H1 (cell line): ENCODE data around the gene NOXO1. TPM values are rescaled to one million over a fixed set of nuclear protein-coding genes. Genes with fewer than 3 reads are reported as not detected.

Experiments used
- CBX5 ChIP-seq: fragments of 300-800, 300-1000 bp; sonication (generic); IDR thresholded peaks from 2 replicates; pipeline ENCODE4 v1.7.1; 2016; ENCODE audit warnings: antibody characterized with exemption, low read length, low read depth
- RAD21 ChIP-seq, 2 experiments: IDR thresholded peaks in 1 of 2; conservative IDR thresholded peaks in 1 of 2; 2 replicates each; pipeline ENCODE4 v1.6.1; 2011; ENCODE audit warnings: low read depth in 2 of 2, low read length in 2 of 2, improper control_type of control experiment in 1 of 2, inconsistent platforms in 1 of 2, mild to moderate bottlenecking in 1 of 2, moderate library complexity in 1 of 2
- SIRT6 ChIP-seq: IDR thresholded peaks from one replicate; pipeline ENCODE4 v1.7.1; 2012; ENCODE audit warnings: low read length, inconsistent platforms
- TAF7 ChIP-seq: optimal IDR thresholded peaks from 2 replicates; pipeline ENCODE3; 2011; ENCODE audit warnings: low read depth, mild to moderate bottlenecking, inconsistent platforms, low read length, moderate library complexity, borderline replicate concordance
- TEAD4 ChIP-seq: IDR thresholded peaks from 2 replicates; pipeline ENCODE4 v1.6.1; 2012; ENCODE audit warnings: low read depth, low read length, inconsistent platforms, mixed read lengths
- polyA plus RNA-seq, 7 experiments: library from polyadenylated mRNA; depleted of rRNA in 3 of 7; stranded (reverse) in 5 of 7; unstranded in 2 of 7; fragments of >200 nt in 5 of 7; fragments of 200-250 nt in 2 of 7; gene quantifications; 1 replicate in 5 of 7; 2 replicates in 1 of 7; 4 replicates in 1 of 7; pipeline versions ENCODE4 v1.2.1 to v1.2.3, GENCODE V29; 2011 to 2013; ENCODE audit warnings: missing spikeins in 2 of 7, mixed read lengths in 2 of 7
- total RNA-seq: library from RNA; stranded (reverse); fragmentation: NEBNext Ultra II Directional; extraction: Animal tissue kit (Norgen Biotek cat#: 25700); gene quantifications from 2 replicates; pipeline ENCODE4 v1.2.1, GENCODE V29; 2021
- TF ChIP-seq, protein P1 (sequence below): IDR thresholded peaks from 2 replicates; pipeline ENCODE4 v1.6.1; 2012; ENCODE audit warnings: low read length, inconsistent platforms
- TF ChIP-seq, protein P2 (sequence below): IDR thresholded peaks from 2 replicates; pipeline ENCODE4 v1.6.1; 2011; ENCODE audit warnings: low read length, improper control_type of control experiment

The NOXO1 gene
- total and polyA plus RNA-seq, 2 of the 8 experiments (the other 6 are each of a cell fraction or from before 2014, with no cell fraction given), result 1.3 to 2.5 TPM

DNA sequence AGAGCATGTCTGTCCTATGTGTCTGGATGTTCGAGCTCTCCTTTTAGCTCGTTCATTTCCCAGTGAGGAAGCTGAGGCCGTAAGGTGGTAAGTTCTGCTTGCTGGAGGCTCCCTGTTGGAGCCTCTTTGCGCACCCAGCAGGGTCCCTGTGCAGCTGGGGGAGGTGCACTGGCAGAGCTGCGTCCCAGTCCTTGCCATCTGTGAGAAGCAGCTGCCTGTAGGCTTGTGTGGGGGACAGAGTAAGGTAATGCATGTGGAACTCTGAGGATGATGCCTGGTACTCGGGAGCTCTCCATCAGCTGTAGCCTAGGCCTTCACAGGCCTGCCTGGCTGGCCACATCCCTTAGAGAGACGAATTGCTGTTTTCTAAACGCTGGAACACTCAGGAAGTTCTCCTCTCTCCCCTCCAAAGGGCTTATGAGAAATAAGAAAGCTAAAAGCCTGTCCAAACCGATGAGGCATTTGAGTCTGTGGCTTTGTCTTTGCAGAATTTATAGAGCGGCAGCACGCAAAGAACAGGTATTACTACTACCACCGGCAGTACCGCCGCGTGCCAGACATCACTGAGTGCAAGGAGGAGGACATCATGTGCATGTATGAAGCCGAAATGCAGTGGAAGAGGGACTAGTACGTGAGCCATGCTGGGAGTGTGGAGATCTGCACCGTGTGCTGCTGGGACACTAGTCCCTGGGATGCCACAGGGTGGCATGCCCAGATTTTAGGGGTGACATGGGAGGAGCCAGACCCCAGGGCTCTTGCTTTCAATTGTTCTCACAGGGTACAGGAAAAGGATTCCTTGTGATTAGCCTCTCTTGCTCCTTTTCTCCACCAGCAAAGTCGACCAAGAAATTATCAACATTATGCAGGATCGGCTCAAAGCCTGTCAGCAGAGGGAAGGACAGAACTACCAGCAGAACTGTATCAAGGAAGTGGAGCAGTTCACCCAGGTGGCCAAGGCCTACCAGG, 20.3 kb downstream of the NOXO1 start (continued):
- TF ChIP-seq RAD21 (IDR thresholded peaks at IDR 0.05 in 1 of 2, conservative IDR thresholded peaks at IDR 0.05 in 1 of 2; ENCODE audit: low read depth in 2 of 2, low read length in 2 of 2) (no peak), TEAD4 (no peak), SIRT6 (peak; percentile 61), TAF7 (peak; percentile 68), CBX5 (no peak)
- TF ChIP-seq, protein P1, sequence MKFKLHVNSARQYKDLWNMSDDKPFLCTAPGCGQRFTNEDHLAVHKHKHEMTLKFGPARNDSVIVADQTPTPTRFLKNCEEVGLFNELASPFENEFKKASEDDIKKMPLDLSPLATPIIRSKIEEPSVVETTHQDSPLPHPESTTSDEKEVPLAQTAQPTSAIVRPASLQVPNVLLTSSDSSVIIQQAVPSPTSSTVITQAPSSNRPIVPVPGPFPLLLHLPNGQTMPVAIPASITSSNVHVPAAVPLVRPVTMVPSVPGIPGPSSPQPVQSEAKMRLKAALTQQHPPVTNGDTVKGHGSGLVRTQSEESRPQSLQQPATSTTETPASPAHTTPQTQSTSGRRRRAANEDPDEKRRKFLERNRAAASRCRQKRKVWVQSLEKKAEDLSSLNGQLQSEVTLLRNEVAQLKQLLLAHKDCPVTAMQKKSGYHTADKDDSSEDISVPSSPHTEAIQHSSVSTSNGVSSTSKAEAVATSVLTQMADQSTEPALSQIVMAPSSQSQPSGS, result peak; percentile 85; the same call in 1 of the 2 replicates
- TF ChIP-seq, protein P2, sequence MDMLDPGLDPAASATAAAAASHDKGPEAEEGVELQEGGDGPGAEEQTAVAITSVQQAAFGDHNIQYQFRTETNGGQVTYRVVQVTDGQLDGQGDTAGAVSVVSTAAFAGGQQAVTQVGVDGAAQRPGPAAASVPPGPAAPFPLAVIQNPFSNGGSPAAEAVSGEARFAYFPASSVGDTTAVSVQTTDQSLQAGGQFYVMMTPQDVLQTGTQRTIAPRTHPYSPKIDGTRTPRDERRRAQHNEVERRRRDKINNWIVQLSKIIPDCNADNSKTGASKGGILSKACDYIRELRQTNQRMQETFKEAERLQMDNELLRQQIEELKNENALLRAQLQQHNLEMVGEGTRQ, result peak; percentile 7; the same call in 1 of the 2 replicates
